ENCODE data around the gene CCDC15.

- TF ChIP-seq CTCF (IDR thresholded peaks at IDR 0.05; ENCODE audit: low read length) = no peak
- TF ChIP-seq EZH2phosphoT487 (IDR thresholded peaks at IDR 0.05; ENCODE audit: low read length) = no peak
- no peak for TF ChIP-seq EZH2 (optimal IDR thresholded peaks at IDR 0.05; ENCODE audit: low read depth, low read length)
These were observed 35.1 kb upstream of the CCDC15 start, which contains the start of gene HEPN1 for GRCh38 chr11:124918950-124919349.
